GM18867 (cell line): Measurements from ENCODE around the gene ABCA1.

Experiments
- ATAC-seq: cut with Tn5 transposase; IDR thresholded peaks from one replicate; pipeline ENCODE4 v1.9.1; 2021; ENCODE audit warnings: mild to moderate bottlenecking, moderate library complexity; ENCODE audit not compliant: unreplicated experiment

Gene ABCA1

GRCh38 chr9:104849023-104849422, 78.9 kb downstream of the ABCA1 start:
- no peak for ATAC-seq

DNA sequence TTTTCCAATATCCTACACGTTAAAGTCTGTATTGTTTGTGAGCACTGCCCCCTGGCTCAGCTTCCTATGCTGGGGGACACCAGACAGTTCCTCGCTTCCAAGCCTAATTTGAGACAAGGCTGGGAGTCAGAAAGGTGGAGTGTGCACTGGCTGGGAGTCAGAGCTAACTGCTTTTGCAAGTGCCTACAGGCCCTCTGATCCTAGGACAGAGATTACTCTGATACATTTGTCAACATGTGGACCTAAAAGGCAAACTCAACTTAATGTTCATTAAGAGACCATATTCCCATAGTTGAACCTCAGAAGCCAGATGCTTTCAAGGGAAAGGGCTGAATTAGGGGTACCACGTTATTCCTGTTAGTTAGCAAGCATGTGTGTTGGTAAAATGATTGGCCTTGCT, 83.2 kb downstream of the ABCA1 start:
- ATAC-seq, result no peak

DNA sequence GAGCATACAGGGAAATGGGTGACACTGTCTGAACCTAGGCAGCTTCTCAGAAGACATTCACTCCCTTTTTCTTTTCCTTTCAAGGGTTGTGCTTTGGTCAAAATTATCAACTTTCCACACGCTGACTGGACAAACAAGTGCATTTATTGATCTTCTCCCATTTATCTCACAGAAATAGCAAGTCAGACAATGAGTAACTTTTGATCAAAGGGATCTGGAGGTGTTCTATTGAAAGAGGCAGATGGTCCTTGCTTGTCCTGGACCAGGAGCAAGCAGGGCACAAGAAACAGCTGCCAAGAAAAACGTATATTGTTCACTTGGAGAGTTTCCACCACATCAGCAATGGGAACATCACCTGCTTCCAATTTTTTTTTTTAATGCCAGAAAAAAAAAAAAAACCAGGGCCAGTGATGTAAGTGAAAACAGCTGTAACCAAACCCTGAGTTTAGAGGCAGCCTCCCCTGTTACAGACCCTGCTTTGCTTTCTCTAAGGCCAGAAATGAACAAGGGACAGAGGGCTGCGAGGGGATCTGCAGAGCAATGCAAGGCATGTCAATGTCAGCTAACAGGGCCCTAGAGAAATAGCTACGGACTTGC, 84.2 kb downstream of the ABCA1 start:
- no peak for ATAC-seq

DNA sequence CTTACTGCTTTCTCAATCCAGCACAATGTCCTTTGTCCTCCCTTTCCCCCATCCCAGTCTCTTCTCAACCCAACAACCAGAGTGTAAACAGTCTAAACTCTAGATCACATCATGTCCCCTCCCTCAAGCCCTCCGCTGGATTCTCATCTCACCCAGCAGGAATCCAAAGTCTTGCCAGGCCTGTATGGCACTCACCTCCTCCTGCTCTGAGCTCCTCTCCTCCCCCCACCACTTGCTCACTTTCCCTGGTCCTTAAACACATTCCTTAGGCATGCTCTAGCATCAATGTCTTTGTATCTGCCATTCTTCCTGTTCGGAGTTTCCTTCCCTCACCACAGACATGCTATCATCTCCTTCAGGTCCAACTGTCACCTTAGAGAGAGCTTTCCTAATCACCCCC, 85.3 kb downstream of the ABCA1 start:
- no peak for ATAC-seq

DNA sequence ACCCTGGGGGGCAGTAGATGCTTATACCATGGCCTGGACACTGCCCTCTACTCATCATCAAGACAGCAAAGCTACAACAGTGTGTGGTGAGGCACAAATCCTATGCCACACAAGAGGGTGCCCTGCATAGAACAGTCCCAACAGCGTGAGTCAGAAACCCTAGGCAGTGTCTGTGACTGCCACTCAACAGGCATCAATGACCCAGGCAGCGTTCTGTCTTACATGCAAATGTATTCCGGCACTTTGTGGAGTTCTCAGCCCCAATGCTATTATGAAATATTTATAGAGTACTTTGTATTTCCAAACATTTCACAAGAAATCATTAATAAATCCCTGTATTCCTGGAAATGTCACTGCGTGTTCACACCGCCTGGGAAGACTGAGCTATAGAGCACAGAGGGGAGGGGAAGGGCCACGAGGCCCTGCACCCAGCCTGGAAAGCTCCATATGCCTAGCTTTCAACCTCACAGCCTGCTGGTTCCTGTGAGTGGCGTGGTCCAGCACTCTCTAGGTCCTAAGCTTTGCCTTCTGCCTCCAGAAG, 86.3 kb downstream of the ABCA1 start:
- no peak for ATAC-seq

GRCh38 chr9:104838958-104839357, 89.0 kb downstream of the ABCA1 start:
- ATAC-seq, result no peak

- no peak for ATAC-seq
Measured at GRCh38 chr9:104836767-104837166, 91.2 kb downstream of the ABCA1 start.

- ATAC-seq, result no peak
Measured at GRCh38 chr9:104836235-104836634, 91.7 kb downstream of the ABCA1 start.

DNA sequence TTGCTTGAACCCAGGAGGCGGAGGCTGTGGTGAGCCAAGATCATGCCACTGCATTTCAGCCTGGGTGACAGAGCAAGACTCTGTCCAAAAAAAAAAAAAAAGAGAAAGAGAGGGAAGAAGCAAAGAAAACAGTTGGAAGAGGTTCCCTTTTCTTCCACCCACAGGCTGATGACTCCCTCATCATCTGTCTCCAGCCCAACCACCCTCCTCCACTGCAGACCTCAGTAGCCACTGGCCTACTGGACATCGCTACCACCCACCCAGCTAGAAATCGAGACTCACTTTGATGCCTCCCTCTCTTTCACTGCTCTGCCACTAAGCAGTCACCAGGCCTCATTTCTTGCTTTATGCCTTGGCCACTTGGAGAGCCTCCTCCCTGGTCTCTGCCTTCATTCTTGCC, 92.8 kb downstream of the ABCA1 start:
- ATAC-seq, result no peak

- no peak for ATAC-seq
Measured at GRCh38 chr9:104833696-104834095, 94.3 kb downstream of the ABCA1 start.

- ATAC-seq, result no peak
Measured at GRCh38 chr9:104831681-104832080, 96.3 kb downstream of the ABCA1 start.

DNA sequence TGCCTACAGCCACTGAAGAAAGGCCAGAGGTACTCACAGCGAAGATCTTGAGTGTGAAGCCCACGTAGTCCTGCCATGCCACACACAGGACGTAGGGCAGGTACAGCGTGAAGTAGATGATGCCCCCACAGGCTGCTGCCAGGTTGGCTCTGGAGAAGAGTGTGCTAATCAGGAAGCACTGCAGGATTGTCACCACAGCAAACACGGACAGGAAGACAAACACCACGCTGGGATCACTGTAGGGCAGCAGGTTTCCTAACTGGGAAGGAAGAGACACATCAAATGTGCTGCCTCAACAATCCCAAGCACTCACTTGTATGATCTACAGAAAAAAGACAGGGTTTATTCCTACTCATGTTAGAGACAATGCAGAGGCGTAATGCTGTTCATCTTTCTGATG, 101.0 kb downstream of the ABCA1 start:
- no peak for ATAC-seq

- ATAC-seq, result no peak
Measured at GRCh38 chr9:104826079-104826775, 101.7 kb downstream of the ABCA1 start.

DNA sequence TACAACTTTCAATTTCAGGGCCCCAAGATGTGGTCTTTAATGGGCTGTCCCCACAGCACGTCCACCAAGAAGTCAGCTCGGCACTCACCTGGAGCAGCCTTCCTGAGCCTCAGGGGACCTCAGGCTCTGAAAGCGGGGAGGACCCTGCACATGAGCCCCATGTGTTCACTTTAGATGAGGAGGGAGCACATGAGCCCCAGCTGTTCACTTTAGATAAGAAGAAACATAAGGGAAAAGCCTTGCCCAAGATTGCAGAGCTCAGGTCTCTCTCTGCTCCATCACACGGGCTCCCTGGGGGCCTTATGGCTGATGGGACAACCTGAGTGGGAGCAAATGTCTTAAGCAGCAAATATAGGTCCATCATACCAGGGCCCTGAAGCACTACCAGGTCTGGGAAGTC, 107.6 kb downstream of the ABCA1 start:
- ATAC-seq, result no peak

GRCh38 chr9:104819033-104819432, 108.9 kb downstream of the ABCA1 start:
- no peak for ATAC-seq

GRCh38 chr9:104817437-104817836, 110.5 kb downstream of the ABCA1 start:
- no peak for ATAC-seq

GRCh38 chr9:104815851-104816565, 111.9 kb downstream of the ABCA1 start:
- ATAC-seq, result no peak

DNA sequence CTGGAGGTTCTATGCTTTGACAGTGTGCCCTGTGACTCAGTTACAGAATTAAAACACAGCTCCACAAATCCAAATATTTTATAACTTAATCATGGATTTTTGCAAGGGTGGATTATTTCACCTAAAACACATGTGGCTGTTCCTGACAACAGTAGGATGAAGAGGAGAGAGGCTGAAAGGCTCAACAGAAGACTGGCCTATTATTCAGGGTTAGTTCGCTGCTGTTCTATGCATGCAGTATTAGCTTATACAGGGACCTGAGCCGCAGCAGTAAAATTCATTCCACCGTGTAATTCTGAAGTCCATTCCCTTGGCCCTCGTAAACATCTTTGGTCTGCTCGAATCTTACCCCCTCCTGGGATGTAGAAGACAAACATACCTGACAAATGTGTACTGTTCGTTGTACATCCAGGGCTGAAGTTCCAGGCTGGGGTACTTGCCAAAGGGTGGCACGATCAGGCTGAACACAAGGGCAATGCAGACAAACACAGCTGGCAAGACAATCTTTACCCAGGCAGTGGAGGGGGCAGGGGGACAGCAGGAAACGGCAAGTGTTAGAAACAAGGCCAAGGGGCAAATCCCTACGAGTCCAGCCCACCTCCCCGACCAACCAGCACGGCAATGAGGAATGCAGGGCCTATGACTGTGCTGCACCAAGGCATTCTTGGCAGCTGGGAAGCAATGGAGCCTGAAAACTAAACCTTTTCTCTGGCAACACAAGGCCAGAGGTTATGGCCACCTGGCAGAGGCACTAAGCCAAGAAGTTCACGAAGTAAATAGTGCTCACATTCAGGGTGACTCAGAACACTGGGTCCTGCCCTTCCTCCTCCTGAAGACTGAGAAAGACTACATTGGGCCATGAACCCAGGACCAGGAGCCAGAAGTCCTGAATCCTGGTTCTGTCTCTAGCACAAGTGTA, 117.3 kb downstream of the ABCA1 start:
- ATAC-seq, result no peak

GRCh38 chr9:104808035-104808614, 119.8 kb downstream of the ABCA1 start:
- ATAC-seq, result no peak

DNA sequence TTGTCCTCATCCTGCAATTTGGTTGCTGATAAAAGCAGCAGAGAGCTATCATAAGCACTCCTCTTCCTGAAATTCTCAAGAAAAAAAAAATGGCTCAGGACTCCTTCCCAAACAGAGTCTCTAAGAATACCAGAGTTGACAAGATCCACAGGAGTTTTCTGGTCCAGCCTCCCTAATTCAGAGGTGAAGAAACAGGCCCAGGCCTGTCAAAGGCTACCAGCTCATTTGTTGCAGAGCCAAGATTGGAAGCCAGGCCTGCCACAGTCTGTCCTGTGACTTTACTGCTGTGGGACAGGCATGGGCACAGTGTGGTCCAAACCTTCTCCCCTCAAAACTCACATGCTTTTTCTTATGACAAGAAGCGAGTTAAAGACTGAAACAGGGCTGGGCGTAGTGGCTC, 122.5 kb downstream of the ABCA1 start:
- ATAC-seq, result no peak

DNA sequence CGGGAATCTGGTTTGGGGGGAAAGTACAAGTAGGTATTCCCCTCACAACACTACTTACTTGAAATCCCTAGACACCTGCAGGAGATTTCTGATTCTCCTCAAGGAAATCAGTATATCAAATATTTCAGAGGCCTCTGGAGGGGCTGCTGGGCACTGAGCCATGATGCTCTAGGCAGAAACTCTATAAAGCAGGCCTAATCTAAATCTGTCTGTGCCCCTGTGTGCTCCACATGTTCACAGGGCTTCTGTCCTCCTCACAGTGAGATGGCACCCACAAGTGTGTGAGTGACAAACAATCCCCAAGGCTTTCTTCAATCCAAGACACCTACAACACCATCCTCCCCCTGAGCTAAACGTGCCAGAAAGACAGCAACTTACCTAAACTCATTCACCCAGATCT, 125.0 kb downstream of the ABCA1 start:
- ATAC-seq, result no peak
